GM12878 (cell line): ENCODE results near the gene SURF2. TPM values are rescaled to one million over a fixed set of nuclear protein-coding genes. Genes with fewer than 3 reads are reported as not detected.

ENCODE experiments used
- ATAC-seq: fragments of 200-7000 bp; cut with Tn5 transposase; 3 replicates; pipeline ENCODE4 v1.9.1; 2020; ENCODE audit warnings: mild to moderate bottlenecking, moderate library complexity
- BruUV-seq: library from RNA; stranded (reverse); fragments of 400-500 nt; replicated peaks from 2 replicates; lab custom pipeline; 2021; lab: Mats Ljungman, UMichigan
- CTCF ChIA-PET: fragments of 300-600 bp; sonication (Branson Sonifier 250); formaldehyde crosslinking; extraction: SDS; loops from one replicate; lab custom pipeline; 2021; ENCODE audit warnings: inconsistent platforms; lab: Yijun Ruan, JAX
- POLR2A ChIA-PET: fragments of 350-600 bp; formaldehyde crosslinking; extraction: SDS; loops from one replicate; lab custom pipeline; 2021; ENCODE audit warnings: inconsistent platforms; lab: Charles Lee
- RAD21 ChIA-PET: fragments of 300-600 bp; sonication (Branson Sonifier 250); formaldehyde crosslinking; loops from one replicate; lab custom pipeline; 2023; ENCODE audit warnings: antibody characterized with exemption; ENCODE audit not compliant: unreplicated experiment; lab: Charles Lee
- SMC1A ChIA-PET: fragments of 300-600 bp; sonication (Branson Sonifier 250); formaldehyde crosslinking; loops from one replicate; lab custom pipeline; 2023; ENCODE audit not compliant: unreplicated experiment, uncharacterized antibody; lab: Charles Lee
- DNase-seq: peaks from one replicate; pipeline ENCODE4 v3.0.0-alpha.2; 2011; ENCODE audit warnings: low read depth, low spot score
- FAIRE-seq: peaks from 3 replicates; lab custom pipeline; 2011; peaks lifted over from hg19 to GRCh38; lab: Jason Lieb, UNC
- H2AFZ ChIP-seq: 2 replicates; pipeline ENCODE4 v1.6.0; 2011; ENCODE audit warnings: low read depth, low read length, control low read depth; ENCODE audit not compliant: control insufficient read depth
- H3K27ac ChIP-seq: 2 replicates; pipeline ENCODE4 v1.5.1; 2011; ENCODE audit warnings: control low read depth; ENCODE audit not compliant: control insufficient read depth, insufficient read depth
- H3K27me3 ChIP-seq, 2 experiments: replicated peaks in 1 of 2; 2 replicates each; pipeline versions ENCODE4 v1.6.0 to v1.6.1; 2011; ENCODE audit warnings: low read length in 1 of 2; ENCODE audit not compliant: control insufficient read depth in 2 of 2, insufficient read depth in 2 of 2
- H3K36me3 ChIP-seq, 2 experiments: 2 replicates each; pipeline ENCODE4 v1.5.1; 2011; ENCODE audit warnings: low read length in 1 of 2; ENCODE audit not compliant: control insufficient read depth in 2 of 2, insufficient read depth in 2 of 2
- H3K4me1 ChIP-seq: 2 replicates; pipeline ENCODE4 v1.6.1; 2011; ENCODE audit warnings: mild to moderate bottlenecking, low read length, moderate library complexity, mixed read lengths; ENCODE audit not compliant: control insufficient read depth, insufficient read depth
- H3K4me2 ChIP-seq: 2 replicates; pipeline ENCODE4 v1.6.0; 2011; ENCODE audit warnings: control low read depth; ENCODE audit not compliant: control insufficient read depth, insufficient read depth
- H3K4me3 ChIP-seq: fragments of 200-600 bp; sonication (generic); 2 replicates; pipeline ENCODE4 v1.5.1; 2016
- H3K79me2 ChIP-seq: 2 replicates; pipeline ENCODE4 v1.6.0; 2011; ENCODE audit warnings: low read length; ENCODE audit not compliant: control insufficient read depth, insufficient read depth
- H3K9ac ChIP-seq: 2 replicates; pipeline ENCODE4 v1.8.0; 2011; ENCODE audit warnings: low read length, control low read depth, mixed read lengths; ENCODE audit not compliant: control insufficient read depth, insufficient read depth
- H3K9me3 ChIP-seq: replicated peaks from 3 replicates; pipeline ENCODE4 v1.5.1; 2011; ENCODE audit warnings: mild to moderate bottlenecking, low read length; ENCODE audit not compliant: control insufficient read depth, insufficient read depth
- H4K20me1 ChIP-seq: 2 replicates; pipeline ENCODE4 v1.6.0; 2011; ENCODE audit not compliant: control insufficient read depth, insufficient read depth
- BRCA1 ChIP-seq: IDR thresholded peaks from 2 replicates; pipeline ENCODE4 v1.6.1; 2011; ENCODE audit warnings: low read depth, low read length, improper control_type of control experiment
- CHD2 ChIP-seq: IDR thresholded peaks from 2 replicates; pipeline ENCODE4 v1.6.1; 2011; ENCODE audit warnings: low read depth, low read length, improper control_type of control experiment, borderline replicate concordance
- IKZF2 ChIP-seq, 2 experiments: fragments of 450-650 bp; IDR thresholded peaks; 2 replicates each; pipeline ENCODE4 v1.6.1; 2017; ENCODE audit warnings: mild to moderate bottlenecking in 2 of 2, moderate library complexity in 2 of 2
- IRF4 ChIP-seq: IDR thresholded peaks from 2 replicates; pipeline ENCODE4 v1.6.1; 2011; ENCODE audit warnings: low read depth, low read length
- PAX8 ChIP-seq: fragments of 450-650 bp; IDR thresholded peaks from 2 replicates; pipeline ENCODE4 v1.6.1; 2017; ENCODE audit warnings: mild to moderate bottlenecking, moderate library complexity
- PKNOX1 ChIP-seq: fragments of 450-650 bp; IDR thresholded peaks from 2 replicates; pipeline ENCODE4 v1.6.1; 2016; ENCODE audit warnings: mild to moderate bottlenecking
- RAD21 ChIP-seq: IDR thresholded peaks from 2 replicates; pipeline ENCODE4 v1.6.1; 2011; ENCODE audit warnings: mild to moderate bottlenecking, low read depth, low read length, moderate library complexity; ENCODE audit not compliant: insufficient read depth
- SMAD1 ChIP-seq: fragments of 450-650 bp; IDR thresholded peaks from 2 replicates; pipeline ENCODE4 v1.6.1; 2018; ENCODE audit warnings: mild to moderate bottlenecking, low read depth; ENCODE audit not compliant: partially characterized antibody
- SP1 ChIP-seq: IDR thresholded peaks from one replicate; pipeline ENCODE4 v1.6.1; 2011; ENCODE audit warnings: low read depth, low read length
- STAT3 ChIP-seq: IDR thresholded peaks from 2 replicates; pipeline ENCODE4 v1.6.1; 2011; ENCODE audit warnings: low read depth, low read length, improper control_type of control experiment
- WRNIP1 ChIP-seq: IDR thresholded peaks from 2 replicates; pipeline ENCODE4 v1.6.1; 2011; ENCODE audit warnings: low read depth, low read length, improper control_type of control experiment, borderline replicate concordance
- ZBTB33 ChIP-seq: fragments of 450-650 bp; IDR thresholded peaks from 2 replicates; pipeline ENCODE4 v1.6.1; 2017; ENCODE audit warnings: mild to moderate bottlenecking
- ZNF592 ChIP-seq: fragments of 450-650 bp; IDR thresholded peaks from 2 replicates; pipeline ENCODE4 v1.6.1; 2017; ENCODE audit warnings: mild to moderate bottlenecking, moderate library complexity
- ZNF687 ChIP-seq: fragments of 450-650 bp; IDR thresholded peaks from 2 replicates; pipeline ENCODE4 v1.6.1; 2017; ENCODE audit warnings: mild to moderate bottlenecking, moderate library complexity
- ZSCAN29 ChIP-seq: fragments of 450-650 bp; IDR thresholded peaks from 2 replicates; pipeline ENCODE4 v1.6.1; 2017; ENCODE audit warnings: mild to moderate bottlenecking, moderate library complexity
- WGBS: methylation state at CpG from one replicate; pipeline ENCODE4 v1.1.6; 2016; ENCODE audit warnings: low lambda C conversion rate; ENCODE audit not compliant: insufficient replicate concordance, insufficient coverage; ENCODE audit errors: missing lambda C conversion rate; 5-methylcytosine and 5-hydroxymethylcytosine counted together
- in situ Hi-C: fragments of 300-500 bp; cut with MboI; formaldehyde crosslinking; loops from 9 replicates; pipeline ENCODE4 v1.14.3; 2018; ENCODE audit warnings: mixed read lengths
- intact Hi-C: fragments of 100-400 bp; cut with micrococcal nuclease; formaldehyde crosslinking; loops from one replicate; pipeline ENCODE4 v1.14.2; 2022; ENCODE audit not compliant: unreplicated experiment
- polyA plus RNA-seq, 11 experiments: library from polyadenylated mRNA; depleted of rRNA in 4 of 11; unstranded in 6 of 11; stranded (reverse) in 5 of 11; fragments of >200 nt; fragmentation: Nextera tagmentation in 4 of 11; fragmentation: Illumina TruSeq in 1 of 11; extraction: Ambion mirVana in 4 of 11; extraction: Trizol in 1 of 11; gene quantifications; 1 replicate in 1 of 11; 2 replicates in 10 of 11; pipeline versions ENCODE4 v1.2.1 to v1.2.3, GENCODE V29; 2011 to 2016; ENCODE audit warnings: inconsistent platforms in 2 of 11, missing spikeins in 2 of 11, low read depth in 1 of 11
- total RNA-seq, 4 experiments: library from RNA; depleted of rRNA in 3 of 4; stranded (reverse); fragments of >200 nt in 3 of 4; fragmentation: Illumina TruSeq in 1 of 4; extraction: Trizol in 1 of 4; gene quantifications; 2 replicates each; pipeline versions ENCODE4 v1.2.1 to v1.2.3, GENCODE V29; 2013 to 2021

Gene SURF2
- total and polyA plus RNA-seq, 10 of the 15 experiments (the other 5 are each of a cell fraction or from before 2014, with no cell fraction given), result 4.0 to 41.7 (median 20.8) TPM

GRCh38 chr9:133390713-133391112 lies 34.4 kb downstream of the SURF2 start:
- RAD21 ChIA-PET, result no interaction called here
- CTCF ChIA-PET, result interaction anchor here (0.6 kb wide), 1 partner anchor 152 kb away, joined by 3 read pairs; no protein-coding TSS in a partner anchor
- no peaks in the 10 kb centered on the region for H3K79me2 ChIP-seq
- no TSS peak for BruUV-seq
- no peak overlapping the region for H3K4me2 ChIP-seq
- no peaks in the 10 kb centered on the region for H3K4me1 ChIP-seq
- no peak overlapping the region for H3K9ac ChIP-seq
- no peak for ATAC-seq
- SMC1A ChIA-PET, result no interaction called here
- POLR2A ChIA-PET, result no interaction called here
- 36% methylated on average over 7 of the region's 7 CpGs for WGBS
- no peak for DNase-seq
- no peak for FAIRE-seq
- H3K4me3 ChIP-seq, result no peak overlapping the region
- H2AFZ ChIP-seq, result no peak overlapping the region
- H4K20me1 ChIP-seq, result no peaks in the 10 kb centered on the region
- no peaks in the 10 kb centered on the region for H3K9me3 ChIP-seq
- no peaks in the 10 kb centered on the region for H3K27me3 ChIP-seq
- no peak overlapping the region for H3K27ac ChIP-seq
- intact Hi-C loops (no loop called here), in situ Hi-C loops (no loop called here)
- H3K36me3 ChIP-seq, result no peaks in the 10 kb centered on the region
- TF ChIP-seq ZBTB33 (no peak), SP1 (no peak), STAT3 (no peak), IKZF2 (IDR thresholded peaks at IDR 0.05) (no peak), RAD21 (no peak), CHD2 (no peak), ZNF592 (no peak), PKNOX1 (no peak), SMAD1 (no peak), ZNF687 (no peak), IRF4 (no peak), ZSCAN29 (no peak), BRCA1 (no peak), PAX8 (no peak), WRNIP1 (no peak)
